Measurements from ENCODE around the gene ATP6V1G2. TPM values are rescaled to one million over a fixed set of nuclear protein-coding genes. Genes with fewer than 3 reads are reported as not detected.

ATP6V1G2 gene
- total and polyA plus RNA-seq, 2 experiments from 2014 or later, result 2.4 to 2.7 TPM

- H3K4me1 Mint-ChIP-seq, result peaks cover 12% of the 10 kb centered on the region
- no peak overlapping the region for H3K27ac ChIP-seq (ENCODE audit: low read depth)
- peaks cover 3% of the 10 kb centered on the region; the same call in 1 of the 2 replicates for H3K4me1 ChIP-seq (ENCODE audit: insufficient read depth)
- no peaks in the 10 kb centered on the region for H4K20me1 ChIP-seq (replicated peaks; ENCODE audit: insufficient read depth)
- H3K4me3 ChIP-seq, result no peak overlapping the region
- H3K9me3 Mint-ChIP-seq, result no peaks in the 10 kb centered on the region
- no peaks in the 10 kb centered on the region for H3K36me3 ChIP-seq (ENCODE audit: insufficient read depth)
- no peaks in the 10 kb centered on the region for H3K79me2 ChIP-seq (replicated peaks; ENCODE audit: insufficient read depth)
- peaks cover 18% of the 10 kb centered on the region for H3K27me3 Mint-ChIP-seq (ENCODE audit: insufficient read depth, low read depth, poor library complexity)
- no peak overlapping the region for H3K4me3 Mint-ChIP-seq
- ATAC-seq, result no peak
- DNase-seq (ENCODE audit: low spot score), result no peak
- H3K36me3 Mint-ChIP-seq (ENCODE audit: low read depth), result no peaks in the 10 kb centered on the region; the same call in 2 of the 3 replicates
- H2AFZ ChIP-seq, result no peak overlapping the region
- no peak overlapping the region for H3K4me2 ChIP-seq
- H3F3A ChIP-seq (replicated peaks; ENCODE audit: low read depth), result no peaks in the 10 kb centered on the region
- H3K27ac Mint-ChIP-seq, result no peak overlapping the region
- TF ChIP-seq ETS1 (IDR thresholded peaks at IDR 0.05) (no peak), ZNF114 (CRISPR knock-in tag; IDR thresholded peaks at IDR 0.05) (no peak), ZNF462 (CRISPR knock-in tag; IDR thresholded peaks at IDR 0.05) (no peak), ZNF331 (CRISPR knock-in tag; IDR thresholded peaks at IDR 0.05; ENCODE audit: low read depth) (no peak), EZH2phosphoT487 (IDR thresholded peaks at IDR 0.05; ENCODE audit: unreplicated experiment) (no peak), REST (IDR thresholded peaks at IDR 0.05; ENCODE audit: unreplicated experiment) (no peak), CREB1 (CRISPR knock-in tag; IDR thresholded peaks at IDR 0.05; ENCODE audit: low read depth) (no peak), STAT1 (IDR thresholded peaks at IDR 0.05; ENCODE audit: unreplicated experiment) (no peak), POLR2AphosphoS5 (IDR thresholded peaks at IDR 0.05; ENCODE audit: low read depth) (no peak), CTCF (conservative IDR thresholded peaks at IDR 0.05; ENCODE audit: low read depth in 2 of 2) (no peak)
- no peaks in the 10 kb centered on the region for H3K9me2 ChIP-seq (ENCODE audit: insufficient read depth)
- peaks cover 4% of the 10 kb centered on the region for H3K27me3 ChIP-seq (ENCODE audit: insufficient read depth)
Measured at GRCh38 chr6:31586599-31587281, 40.3 kb upstream of the ATP6V1G2 start.

All from GM23338 (cell line).